Measurements from ENCODE around the gene HOXA5.

HOXA5 gene

DNA sequence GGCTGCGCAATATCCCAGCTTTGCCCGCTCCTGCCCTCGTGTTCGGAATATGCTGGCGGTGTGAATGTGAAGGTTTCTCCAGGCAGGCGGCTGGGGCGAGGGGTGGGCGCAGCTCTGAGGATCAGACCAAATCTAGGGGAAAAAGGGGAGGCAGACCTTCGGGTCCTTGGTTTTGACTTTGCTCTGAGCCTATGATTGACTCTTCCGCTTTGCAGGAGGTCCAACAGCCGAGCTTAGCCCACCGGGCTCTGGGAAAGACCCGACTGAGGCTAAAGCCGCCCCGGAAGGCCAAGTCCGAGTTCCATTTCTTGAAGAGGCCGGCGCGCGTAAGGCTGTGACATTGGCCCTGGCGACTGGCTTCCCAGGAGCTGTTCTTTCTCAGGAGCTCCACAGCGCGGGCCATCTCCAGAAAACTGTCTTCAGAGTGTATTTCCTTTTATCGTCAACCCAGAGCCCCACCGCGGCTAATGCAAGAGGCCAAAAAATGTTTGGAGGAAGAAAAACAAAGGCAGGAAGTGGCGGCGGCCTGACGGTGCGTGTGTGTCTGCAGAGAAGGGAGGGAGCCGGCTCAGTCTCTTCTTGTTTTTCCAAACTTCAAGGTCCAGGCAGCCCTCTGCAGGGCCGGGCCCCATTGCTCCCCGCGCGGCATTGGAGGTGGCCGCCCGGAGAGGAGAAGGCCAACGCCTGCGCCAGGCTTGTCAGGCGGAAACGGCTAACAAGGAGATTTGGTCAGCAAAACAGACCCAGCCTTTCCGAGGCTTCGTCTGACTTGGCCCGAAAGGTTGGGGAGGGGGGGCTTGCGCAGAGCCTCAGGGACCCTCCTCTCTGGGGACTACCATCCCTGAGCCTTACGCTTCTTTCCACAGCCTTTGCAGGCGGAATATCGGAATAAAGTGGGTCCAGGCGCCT is 45.2 kb upstream of the HOXA5 start:
- H3K27ac ChIP-seq: no peak overlapping the region
- TF ChIP-seq, protein P1, sequence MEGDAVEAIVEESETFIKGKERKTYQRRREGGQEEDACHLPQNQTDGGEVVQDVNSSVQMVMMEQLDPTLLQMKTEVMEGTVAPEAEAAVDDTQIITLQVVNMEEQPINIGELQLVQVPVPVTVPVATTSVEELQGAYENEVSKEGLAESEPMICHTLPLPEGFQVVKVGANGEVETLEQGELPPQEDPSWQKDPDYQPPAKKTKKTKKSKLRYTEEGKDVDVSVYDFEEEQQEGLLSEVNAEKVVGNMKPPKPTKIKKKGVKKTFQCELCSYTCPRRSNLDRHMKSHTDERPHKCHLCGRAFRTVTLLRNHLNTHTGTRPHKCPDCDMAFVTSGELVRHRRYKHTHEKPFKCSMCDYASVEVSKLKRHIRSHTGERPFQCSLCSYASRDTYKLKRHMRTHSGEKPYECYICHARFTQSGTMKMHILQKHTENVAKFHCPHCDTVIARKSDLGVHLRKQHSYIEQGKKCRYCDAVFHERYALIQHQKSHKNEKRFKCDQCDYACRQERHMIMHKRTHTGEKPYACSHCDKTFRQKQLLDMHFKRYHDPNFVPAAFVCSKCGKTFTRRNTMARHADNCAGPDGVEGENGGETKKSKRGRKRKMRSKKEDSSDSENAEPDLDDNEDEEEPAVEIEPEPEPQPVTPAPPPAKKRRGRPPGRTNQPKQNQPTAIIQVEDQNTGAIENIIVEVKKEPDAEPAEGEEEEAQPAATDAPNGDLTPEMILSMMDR (IDR thresholded peaks at IDR 0.05): no peak
- TF ChIP-seq ZFX (IDR thresholded peaks at IDR 0.05; ENCODE audit: borderline replicate concordance): no peak

DNA sequence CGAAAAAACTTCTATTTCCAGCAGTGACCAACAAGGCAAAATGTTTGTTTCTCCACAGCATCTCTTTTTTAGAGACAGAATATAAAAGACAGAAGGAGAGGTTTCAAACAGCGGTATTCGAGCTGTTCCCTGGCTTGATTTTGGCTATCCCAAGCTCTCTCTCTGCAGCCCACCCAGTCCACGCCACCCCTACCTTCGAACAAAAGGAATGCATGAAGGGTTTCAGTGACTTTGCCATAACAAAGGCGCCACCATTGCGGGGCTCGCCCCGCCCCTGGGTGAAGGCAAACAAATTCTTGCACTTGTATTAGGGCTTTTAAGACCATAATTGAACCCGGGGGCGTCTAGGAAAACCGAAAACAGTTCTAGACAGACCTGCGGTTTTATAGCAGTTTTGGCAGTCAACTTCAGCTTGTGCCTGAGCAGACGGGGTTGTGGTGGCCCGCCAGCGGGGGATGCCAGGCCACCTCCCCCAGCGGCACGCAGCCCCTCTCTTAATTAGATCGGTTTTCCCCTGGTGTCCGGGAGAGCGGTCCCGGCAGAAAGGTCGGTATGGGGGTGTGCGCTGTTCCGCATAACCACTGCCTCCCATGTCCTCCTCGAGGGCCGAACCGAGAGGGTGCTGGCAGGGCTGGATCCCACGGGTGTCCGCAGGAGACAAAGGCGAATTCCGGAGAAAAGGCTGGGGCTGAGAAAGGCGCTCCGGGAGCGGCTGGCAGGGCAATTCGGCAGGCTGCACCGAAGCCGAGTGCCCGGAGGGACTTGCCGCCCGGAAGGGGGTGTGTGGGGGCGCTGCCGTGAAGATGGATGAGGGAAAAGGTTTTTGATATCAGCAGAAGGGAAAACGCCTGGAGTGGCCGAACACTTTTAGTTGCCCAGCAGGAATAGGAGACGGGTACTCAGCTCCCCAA is 44.2 kb upstream of the HOXA5 start:
- H3K27ac ChIP-seq: no peak overlapping the region
- TF ChIP-seq, protein P1 (IDR thresholded peaks at IDR 0.05): no peak
- TF ChIP-seq ZFX (IDR thresholded peaks at IDR 0.05; ENCODE audit: borderline replicate concordance): no peak

DNA sequence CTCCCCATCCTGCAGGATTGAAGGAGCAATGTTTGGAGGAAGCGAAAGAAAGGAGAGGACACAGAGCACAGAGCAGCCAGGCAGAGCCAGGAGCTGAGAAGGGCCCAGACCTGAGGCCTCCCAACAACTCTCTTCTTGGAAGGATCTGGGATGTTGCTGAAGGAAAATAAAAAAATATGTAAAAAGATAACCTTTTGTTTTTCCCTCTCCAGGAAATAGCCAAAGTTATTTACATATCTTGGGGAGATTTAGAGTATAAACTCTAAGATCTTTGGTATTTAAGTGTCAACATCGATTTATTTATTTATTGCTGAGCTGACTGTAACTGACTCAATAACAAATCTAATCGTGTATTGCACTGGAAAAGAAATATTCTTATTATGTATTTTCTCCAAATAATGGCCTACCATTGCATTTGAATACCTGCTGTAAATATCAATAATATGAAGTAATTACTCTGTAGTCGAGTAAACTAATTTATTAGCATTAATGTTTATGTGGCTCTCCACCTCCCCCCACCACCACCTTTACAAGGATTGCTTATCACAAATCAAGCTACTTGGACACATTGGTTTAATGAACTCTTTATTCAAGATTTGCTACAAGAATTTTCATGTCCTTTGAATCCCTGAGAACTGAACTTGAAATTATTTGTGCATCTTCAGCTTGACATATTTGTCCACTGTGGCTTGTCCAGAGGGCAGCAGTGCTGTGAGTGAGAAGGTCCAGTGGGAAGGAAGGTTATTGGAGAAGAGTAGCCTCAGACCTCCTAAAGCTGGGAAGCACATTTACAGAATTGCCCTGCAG is 43.4 kb upstream of the HOXA5 start:
- TF ChIP-seq ZFX (IDR thresholded peaks at IDR 0.05; ENCODE audit: borderline replicate concordance): no peak
- TF ChIP-seq, protein P1 (IDR thresholded peaks at IDR 0.05): no peak
- no peak overlapping the region for H3K27ac ChIP-seq

DNA sequence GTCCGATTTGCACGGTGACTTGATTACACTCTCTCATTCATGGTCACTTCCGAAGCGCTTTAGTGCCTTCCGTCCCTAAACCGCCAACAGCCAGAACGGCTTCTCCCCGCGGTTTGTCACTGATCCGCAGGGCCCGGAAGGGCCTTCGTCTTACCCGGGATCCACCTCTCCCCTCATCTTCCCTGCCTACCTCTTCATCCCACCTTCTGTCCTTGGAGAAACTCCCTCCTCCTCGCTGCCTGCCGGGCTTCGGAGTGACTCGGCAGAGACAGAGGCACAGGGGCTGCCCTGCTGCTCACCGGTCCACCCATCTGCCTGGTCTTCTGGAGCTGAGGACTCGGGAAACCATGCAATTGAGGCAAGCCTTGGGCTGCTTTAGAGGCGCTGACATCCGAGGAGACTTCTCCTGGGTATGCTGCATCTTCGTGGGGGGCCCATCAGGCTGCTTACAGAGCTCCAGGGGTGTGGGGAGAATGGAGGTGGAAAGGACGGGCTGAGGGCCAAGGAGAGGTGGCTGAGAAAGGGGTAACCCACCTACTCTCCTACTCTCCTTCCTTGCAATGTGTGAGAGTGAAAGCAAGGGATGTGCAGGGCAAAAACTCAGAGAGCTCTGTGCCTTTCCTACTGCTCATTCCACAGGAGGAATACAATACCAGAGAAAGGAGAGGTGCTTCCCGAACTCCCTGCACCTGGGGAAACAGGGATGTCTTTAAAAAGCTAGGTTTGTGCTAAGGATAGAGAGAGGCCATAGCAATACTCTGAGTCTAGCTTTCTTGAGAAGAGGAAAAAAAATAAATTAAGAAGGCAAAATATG is 42.6 kb upstream of the HOXA5 start:
- no peak for TF ChIP-seq ZFX (IDR thresholded peaks at IDR 0.05; ENCODE audit: borderline replicate concordance)
- TF ChIP-seq, protein P1 (IDR thresholded peaks at IDR 0.05): no peak
- no peak overlapping the region for H3K27ac ChIP-seq

DNA sequence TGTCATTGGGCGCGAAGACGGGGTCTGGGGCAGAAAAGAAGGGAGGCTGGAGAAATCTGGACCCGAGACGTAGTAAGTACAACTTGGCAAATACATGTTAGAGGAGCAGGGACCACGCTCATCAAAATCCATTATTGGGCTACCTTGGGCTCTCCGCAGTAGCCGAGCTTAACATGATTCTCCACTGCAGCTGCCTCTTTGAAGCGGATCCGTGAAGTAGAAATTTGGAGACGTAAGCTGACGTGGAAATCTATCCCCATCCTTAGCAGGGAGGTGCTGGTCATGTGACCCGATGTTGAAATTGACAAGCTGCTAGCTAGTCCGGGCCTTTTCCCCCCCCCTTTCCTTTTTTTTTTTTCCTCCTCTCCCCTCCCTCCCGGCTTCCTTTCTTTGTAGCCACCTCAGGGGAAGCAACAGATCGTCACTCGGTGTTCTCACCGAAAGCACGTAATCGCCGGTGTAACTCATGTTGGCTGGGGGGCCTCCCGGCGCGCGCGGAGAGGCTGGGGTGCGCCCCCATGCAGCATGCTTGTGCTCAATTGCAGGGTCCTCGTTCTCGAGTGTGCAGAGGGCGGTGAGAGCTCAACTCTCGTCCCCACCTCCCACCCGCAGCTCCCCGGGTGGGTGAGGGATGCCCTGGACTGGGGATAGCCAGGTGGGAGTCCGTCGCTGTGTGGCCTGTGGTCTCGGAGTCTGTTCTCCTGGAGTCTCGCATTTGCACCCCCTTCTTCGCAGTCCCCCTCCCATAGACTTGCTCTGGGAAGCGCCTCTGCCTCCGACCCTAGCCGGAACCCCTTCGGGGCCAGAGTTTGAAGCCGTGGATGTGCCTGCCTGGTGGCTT is 41.8 kb upstream of the HOXA5 start, which contains the start of gene HOXA11:
HOXA11 (minus strand) TSS at position 220 of the 841 bp plus-strand sequence; CDS start at position 132, 88 bp downstream.
- TF ChIP-seq ZFX (IDR thresholded peaks at IDR 0.05; ENCODE audit: borderline replicate concordance): no peak
- TF ChIP-seq, protein P1 (IDR thresholded peaks at IDR 0.05): no peak
- H3K27ac ChIP-seq: no peak within 1 kb of the TSS

All from 22Rv1 (cell line).